Medulla oblongata (tissue), 1 donor: ENCODE results near the gene CGB3.
"Not testable (repeated sequence)": the region's sequence is repeated elsewhere in the genome, so short reads cannot be mapped to it uniquely, and the experiment has no call there.

Source experiments
- DNase-seq: peaks from one replicate; pipeline ENCODE4 v3.0.0-alpha.2; 2015; ENCODE audit errors: extremely low spot score

Gene CGB3

GRCh38 chr19:49042666-49043065 lies 18.5 kb upstream of the CGB3 start:
- DNase-seq: not testable (repeated sequence)

DNA sequence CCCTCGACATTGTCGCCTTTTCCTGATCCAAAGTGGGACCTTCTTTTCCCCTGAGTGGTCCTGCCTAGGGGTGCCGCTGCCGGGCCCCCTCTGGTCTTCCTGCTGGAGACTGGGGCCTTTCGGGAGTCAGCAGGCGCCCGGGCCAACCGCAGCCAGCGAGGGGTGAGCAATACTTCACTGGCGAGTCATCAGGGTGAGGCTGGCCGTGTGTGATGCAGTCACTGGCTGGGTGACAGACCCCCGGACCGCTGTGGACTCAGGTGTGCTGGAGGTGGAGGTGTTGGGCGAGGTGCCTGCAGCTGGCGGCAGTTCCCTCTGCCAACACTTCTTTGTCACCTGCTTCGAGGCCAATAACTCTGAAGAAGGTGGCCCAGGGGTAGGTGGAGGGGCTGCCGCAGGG lies 18.0 kb upstream of the CGB3 start:
- no peak for DNase-seq

DNA sequence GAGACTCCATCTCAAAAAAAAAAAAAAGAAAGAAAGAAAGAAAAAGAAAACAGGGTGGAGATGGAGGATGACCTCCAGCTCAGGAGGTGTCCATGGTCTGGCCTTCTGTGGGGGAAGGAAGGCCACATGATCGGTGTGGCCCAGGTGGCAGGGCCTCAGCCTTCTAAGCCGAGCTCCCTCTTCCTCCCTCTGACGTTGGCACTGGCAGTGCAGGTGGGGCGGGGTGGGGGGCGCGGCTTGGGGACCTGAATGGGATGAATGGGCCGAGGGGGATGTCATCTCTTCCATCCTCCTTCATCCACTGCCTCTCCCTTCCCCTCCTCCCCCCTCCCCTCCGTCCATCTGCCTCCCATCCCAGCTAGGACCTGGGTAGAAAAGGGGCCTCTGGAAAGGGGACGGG lies 15.6 kb upstream of the CGB3 start:
- not testable (repeated sequence) for DNase-seq

DNA sequence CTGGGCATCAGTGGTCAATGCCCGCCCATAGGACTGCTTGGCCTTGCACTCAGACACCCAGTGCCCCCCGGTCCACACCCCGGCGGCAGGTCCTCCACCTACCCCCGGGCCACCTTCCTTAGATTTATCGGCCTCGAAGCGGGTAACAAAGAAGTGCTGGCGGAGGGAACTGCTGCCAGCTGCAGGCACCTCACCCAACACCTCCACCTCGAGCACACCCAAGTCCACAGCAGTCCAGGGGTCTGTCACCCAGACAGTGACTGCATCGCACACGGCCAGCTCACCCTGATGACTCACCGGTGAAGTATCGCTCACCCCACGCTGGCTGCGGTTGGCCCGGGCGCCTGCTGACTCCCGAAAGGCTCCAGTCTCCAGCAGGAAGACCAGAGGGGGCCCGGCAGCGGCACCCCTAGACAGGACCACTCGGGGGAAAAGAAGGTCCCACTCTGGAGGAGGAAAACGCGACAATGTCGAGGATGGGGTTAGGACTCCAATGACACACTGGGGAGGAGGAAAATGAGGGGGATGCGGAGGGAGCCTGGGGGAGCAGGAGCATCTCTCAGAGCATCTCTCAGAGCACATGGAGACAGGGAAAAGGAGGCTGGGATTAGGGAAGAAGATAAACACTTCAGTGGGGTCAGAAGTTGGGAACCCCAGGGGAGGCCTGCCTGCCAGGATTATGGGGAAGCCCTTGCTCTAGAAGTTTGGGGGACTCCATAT lies 14.6 kb upstream of the CGB3 start:
- not testable (repeated sequence) for DNase-seq

- not testable (repeated sequence) for DNase-seq
Observed at GRCh38 chr19:49038111-49038510, 14.0 kb upstream of the CGB3 start.

DNA sequence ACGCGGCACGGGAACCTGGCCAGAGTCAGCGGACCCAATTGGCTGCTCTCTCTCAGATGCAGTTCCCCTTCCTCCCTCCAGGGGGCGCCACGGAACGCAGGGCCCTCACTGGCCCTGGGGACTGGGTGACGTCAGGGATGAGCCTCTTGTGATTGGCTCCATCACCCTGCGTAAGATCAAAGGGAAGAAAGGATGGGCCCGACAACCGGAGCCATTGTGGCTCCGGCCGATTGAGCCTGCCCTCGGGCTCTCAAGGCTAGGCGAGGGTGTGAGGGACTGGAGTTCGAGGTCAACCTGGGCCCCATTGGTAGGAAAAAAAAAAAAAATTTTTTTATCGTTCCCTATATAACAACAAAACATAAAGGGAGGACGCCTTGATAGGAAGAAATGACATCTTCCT lies 12.7 kb upstream of the CGB3 start, which contains the start of gene CGB1:
Gene CGB1, minus strand, starts transcription at position 81 of the 400 bp plus-strand sequence. CDS start 184 bp downstream, outside the sequence.
- not testable (repeated sequence) for DNase-seq

- DNase-seq: not testable (repeated sequence)
Observed at GRCh38 chr19:49031642-49032301, 7.6 kb upstream of the CGB3 start, which contains the start of gene CGB2. TSS of gene CGB2 (plus strand) at chr19:49031890. CDS start at chr19:49032096, 206 bp downstream.

DNA sequence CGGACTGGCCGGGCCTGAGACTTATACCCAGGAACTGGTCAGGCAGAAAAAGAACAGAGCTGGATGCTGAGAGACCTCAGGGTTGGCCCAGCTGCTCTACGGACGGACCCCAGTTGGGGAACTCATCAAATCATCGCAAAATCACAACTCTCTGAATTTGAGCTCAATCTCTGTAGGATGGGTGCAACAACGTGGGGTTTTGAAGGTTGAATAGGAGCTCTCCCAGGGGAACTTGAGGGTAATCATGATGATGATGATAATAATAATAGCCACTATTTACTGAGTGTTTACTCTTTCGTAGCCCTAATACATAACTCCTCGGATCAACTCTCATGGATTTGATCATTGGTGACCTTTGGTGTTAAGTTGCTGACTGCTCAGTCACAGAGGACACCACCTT lies 6.2 kb upstream of the CGB3 start:
- not testable (repeated sequence) for DNase-seq

DNA sequence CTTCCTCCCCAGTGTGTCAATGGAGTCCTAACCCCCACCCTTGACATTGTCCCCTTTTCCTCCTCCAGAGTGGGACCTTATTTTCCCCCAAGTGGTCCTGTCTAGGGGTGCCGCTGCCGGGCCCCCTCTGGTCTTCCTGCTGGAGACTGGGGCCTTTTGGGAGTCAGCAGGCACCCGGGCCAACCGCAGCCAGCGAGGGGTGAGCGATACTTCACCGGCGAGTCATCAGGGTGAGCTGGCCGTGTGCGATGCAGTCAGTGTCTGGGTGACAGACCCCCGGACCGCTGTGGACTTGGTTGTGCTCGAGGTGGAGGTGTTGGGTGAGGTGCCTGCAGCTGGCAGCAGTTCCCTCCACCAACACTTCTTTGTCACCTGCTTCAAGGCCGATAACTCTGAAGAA lies 5.6 kb upstream of the CGB3 start:
- DNase-seq: not testable (repeated sequence)

- not testable (repeated sequence) for DNase-seq
Observed at GRCh38 chr19:49028686-49029085, 4.6 kb upstream of the CGB3 start.

- not testable (repeated sequence) for DNase-seq
Observed at GRCh38 chr19:49025599-49025998, 1.5 kb upstream of the CGB3 start.

DNA sequence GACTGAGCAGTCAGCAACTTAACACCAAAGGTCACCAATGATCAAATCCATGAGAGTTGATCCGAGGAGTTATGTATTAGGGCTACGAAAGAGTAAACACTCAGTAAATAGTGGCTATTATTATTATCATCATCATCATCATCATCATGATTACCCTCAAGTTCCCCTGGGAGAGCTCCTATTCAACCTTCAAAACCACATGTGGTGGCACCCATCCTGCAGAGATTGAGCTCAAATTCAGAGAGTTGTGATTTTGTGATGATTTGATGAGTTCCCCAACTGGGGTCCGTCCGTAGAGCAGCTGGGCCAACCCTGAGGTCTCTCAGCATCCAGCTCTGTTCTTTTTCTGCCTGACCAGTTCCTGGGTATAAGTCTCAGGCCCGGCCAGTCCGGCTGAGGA lies 955 bp upstream of the CGB3 start:
- DNase-seq: not testable (repeated sequence)

GRCh38 chr19:49022116-49022515 lies 2.0 kb downstream of the CGB3 start:
- no peak for DNase-seq

DNA sequence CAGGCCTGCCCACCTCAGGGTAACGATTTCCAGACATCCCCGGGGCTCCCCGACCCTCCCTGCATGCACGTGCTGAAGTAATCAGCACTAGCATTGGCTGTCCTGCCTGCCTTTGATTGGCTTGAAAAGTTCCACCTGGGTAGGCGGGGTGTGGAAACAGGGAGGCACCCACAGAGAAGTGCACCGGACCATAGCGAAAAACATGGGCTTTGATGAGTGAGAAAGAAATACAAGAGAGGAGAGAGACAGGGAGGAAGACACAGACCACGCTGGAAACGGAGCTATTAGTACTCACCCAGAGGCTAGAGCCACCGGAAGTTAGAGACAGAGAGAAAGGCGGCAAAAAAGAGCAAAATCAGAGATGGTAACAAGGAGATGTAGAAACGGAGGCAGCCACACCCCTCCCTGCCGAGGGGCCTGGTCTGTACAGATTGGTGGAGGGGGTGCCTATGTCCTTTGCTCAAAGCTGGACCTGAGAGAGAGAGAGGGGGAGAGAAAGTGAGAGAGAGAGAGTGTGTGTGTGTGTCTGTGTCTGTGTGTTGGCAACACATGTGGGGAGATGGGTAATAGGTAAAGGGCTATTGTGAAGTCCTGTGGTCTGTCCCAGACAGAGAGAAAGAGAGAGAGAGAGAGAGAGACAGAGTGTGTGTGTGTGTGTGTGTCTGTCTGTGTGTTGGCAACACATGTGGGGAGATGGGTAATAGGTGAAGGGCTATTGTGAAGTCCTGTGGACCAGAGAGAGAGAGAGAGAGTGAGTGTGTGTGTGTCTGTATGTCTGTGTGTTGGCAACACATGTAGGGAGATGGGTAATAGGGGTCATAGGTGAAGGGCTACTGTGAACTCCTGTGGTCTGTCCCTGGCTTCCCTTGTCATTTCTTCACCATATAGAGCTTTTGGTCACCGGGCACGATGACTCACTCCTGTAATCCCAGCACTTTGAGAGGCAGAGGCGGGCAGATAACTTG lies 2.9 kb downstream of the CGB3 start:
- no peak for DNase-seq

DNA sequence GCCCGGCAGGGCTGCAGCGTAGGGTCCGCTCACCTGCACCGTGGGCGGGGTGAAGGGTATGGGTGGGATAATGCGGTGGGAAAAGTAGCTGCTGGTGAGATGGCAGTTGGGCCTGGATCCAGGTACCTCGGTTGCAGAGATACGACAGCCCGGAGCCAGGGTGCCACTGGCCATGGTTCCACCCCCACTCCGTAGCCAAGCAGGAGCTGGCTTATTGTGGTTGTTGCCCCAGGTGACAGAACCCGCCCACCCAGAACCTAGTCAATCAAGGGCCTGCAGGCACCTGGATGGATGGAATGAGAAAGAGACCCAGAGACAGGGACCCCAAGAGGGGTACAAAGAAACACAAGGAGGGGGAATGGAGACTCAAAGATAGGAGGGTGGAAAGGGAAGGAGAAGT lies 3.8 kb downstream of the CGB3 start:
- no peak for DNase-seq

DNA sequence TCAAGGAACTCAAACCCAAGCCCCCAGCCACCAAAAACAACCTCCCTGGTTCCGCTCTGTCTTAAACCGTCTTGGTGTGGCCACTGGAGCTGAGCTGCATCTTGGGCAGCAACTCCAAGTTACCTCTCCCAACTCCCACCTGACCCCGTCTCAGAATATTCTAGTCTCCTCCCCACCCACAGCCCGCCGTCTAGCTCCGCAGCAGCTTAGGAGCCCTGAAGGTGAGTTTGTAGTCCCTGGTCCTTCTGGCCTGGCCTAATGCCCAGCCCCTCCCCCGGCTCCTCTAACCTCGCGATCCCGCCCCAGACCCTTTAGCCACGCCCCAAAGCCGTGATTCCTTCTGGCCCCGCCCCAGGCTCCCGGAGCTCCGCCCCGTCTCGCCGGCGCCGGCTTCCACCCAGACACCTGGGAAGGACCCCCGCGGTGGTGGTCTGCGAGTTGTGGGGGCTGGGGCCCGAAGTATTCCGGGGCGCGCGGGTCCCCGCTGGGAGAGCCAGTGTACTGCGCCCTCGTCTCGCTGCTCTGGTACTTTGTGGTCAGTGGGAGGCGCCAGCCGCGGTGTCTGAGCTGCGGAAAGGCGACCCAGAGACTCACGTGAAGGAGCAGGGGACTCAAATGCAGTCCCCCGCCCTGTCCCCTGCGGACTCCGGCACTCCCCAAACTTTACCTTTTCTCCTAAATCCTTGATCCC lies 4.7 kb downstream of the CGB3 start:
- peak; percentile 39 for DNase-seq

GRCh38 chr19:49018388-49019241 lies 5.5 kb downstream of the CGB3 start:
- DNase-seq: not testable (repeated sequence)

DNA sequence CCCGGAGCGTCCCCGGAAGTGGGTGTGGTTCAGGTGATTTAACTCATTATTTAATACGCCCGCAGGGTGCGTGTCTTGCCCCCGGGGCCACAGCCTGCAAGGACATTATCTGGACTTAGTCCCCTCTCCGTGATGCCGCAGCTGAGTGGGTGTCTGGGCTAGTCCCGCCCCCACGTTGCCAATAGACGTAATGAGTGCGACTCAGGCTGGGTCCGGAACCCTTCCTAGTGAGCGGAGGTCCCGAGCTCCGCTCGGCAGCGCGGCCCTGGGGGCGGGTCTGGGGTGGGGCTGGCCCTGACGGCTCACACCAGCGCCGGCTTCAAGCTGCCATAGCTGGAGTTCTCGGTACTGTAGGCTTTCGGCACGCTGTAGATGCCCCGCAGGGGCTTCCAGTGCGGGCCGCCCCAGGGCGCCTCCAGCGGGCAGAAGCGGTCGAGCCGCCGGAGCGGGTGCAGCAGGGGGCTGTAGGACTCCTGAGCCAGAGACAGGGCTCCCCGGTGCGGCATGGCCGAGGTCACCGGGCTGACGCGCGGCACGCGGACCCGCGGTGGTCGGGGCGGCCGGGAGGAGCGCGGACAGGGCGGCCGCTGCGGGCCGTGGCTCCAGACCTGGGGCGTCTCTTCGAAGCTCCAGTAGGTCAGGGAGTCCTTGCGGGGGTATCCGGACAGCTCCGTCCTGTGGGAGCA lies 6.3 kb downstream of the CGB3 start:
- DNase-seq: no peak

DNA sequence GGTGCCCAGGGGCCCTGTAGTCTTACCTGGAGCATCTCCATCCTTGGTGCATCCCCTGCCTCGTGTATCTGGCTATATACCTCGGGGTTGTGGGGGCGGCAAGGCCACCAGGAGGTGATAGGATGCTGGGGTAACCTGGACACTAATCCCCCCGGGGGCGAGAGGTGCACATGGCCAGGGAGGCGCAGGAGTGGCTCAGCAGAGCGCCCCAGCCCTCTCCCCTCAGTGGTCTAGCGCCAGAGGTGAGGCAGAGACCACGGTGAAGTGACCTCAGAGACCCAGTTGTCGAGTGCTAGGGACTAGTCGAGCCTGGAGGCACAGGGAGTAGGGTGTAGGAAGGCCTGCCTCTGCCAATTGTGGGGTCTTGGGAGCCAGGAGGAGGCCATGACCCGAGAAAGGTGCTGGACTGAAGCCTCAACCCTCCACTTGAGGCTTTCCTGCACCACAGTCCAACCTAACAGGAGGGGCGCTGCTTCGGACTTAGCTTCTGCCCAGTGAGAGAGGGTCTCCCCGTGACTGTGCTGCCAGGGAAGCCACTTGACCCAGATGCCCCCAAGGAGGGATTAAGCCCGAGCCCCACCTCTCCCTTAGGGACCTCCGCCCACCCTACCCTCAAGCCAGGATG lies 7.0 kb downstream of the CGB3 start, which contains the start of gene LHB:
Gene LHB, minus strand, starts transcription at position 51 of the 625 bp plus-strand sequence. Its CDS starts 10 bp downstream, at position 41.
- DNase-seq: no peak
